CD4-positive, alpha-beta T cell treated with Interleukin-15 for 1 hour (primary cell): ENCODE measurements around the gene CDY1.
"Not testable (repeated sequence)": the region's sequence is repeated elsewhere in the genome, so short reads cannot be mapped to it uniquely, and the experiment has no call there.

Experiments
- DNase-seq: peaks from one replicate; pipeline ENCODE4 v3.0.0-alpha.2; 2020

CDY1 gene, protein sequence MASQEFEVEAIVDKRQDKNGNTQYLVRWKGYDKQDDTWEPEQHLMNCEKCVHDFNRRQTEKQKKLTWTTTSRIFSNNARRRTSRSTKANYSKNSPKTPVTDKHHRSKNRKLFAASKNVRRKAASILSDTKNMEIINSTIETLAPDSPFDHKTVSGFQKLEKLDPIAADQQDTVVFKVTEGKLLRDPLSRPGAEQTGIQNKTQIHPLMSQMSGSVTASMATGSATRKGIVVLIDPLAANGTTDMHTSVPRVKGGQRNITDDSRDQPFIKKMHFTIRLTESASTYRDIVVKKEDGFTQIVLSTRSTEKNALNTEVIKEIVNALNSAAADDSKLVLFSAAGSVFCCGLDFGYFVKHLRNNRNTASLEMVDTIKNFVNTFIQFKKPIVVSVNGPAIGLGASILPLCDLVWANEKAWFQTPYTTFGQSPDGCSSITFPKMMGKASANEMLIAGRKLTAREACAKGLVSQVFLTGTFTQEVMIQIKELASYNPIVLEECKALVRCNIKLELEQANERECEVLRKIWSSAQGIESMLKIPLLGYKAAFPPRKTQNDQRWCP

GRCh38 chrY:25621817-25622216 is at the start of gene CDY1:
CDY1 (plus strand) TSS chrY:25622117; CDS start chrY:25622443, 326 bp downstream.
- DNase-seq = not testable (repeated sequence)

- DNase-seq = not testable (repeated sequence)
Observed at GRCh38 chrY:25593336-25593735, 28.6 kb upstream of the CDY1 start.

GRCh38 chrY:25620209-25620608 is 1.7 kb upstream of the CDY1 start:
- DNase-seq = not testable (repeated sequence)

- not testable (repeated sequence) for DNase-seq
Observed at GRCh38 chrY:25626524-25626923, 4.6 kb downstream of the CDY1 start.

DNA sequence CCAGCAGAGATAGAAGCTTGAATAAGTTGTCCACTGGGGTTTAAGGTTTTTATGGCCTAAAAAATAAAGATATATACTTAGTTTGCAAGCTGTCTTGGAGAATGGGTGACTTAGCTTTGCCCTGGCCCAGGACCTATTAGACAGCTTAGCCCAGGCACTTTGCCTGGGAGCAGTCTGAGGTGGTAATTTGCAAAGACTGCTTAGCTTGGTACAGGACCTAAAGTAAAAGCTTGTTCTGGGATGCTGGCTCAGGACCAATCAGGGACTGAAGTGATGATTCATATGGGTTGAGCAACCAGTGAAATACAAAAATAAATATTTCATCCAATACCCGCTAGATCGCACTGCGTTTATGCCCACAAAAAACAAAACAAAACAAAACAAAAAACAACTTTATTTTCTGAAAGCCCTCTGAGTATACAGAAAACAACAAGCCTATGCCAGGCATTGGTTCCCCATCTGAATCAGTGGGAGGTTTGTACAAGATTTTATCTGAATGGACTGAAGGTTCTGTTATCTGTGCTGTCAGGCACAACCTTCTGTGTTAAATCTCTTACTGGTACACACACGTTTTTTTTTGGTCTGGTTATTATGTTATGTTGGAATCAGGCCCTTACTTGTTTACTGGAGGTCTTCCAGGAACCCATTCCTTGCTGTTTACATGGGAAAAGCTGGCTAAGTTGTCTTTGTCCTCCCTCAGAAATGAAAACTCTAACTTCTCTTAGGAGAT is 8.6 kb downstream of the CDY1 start:
- DNase-seq = not testable (repeated sequence)

- DNase-seq = not testable (repeated sequence)
Observed at GRCh38 chrY:25639852-25640251, 17.9 kb downstream of the CDY1 start.

DNA sequence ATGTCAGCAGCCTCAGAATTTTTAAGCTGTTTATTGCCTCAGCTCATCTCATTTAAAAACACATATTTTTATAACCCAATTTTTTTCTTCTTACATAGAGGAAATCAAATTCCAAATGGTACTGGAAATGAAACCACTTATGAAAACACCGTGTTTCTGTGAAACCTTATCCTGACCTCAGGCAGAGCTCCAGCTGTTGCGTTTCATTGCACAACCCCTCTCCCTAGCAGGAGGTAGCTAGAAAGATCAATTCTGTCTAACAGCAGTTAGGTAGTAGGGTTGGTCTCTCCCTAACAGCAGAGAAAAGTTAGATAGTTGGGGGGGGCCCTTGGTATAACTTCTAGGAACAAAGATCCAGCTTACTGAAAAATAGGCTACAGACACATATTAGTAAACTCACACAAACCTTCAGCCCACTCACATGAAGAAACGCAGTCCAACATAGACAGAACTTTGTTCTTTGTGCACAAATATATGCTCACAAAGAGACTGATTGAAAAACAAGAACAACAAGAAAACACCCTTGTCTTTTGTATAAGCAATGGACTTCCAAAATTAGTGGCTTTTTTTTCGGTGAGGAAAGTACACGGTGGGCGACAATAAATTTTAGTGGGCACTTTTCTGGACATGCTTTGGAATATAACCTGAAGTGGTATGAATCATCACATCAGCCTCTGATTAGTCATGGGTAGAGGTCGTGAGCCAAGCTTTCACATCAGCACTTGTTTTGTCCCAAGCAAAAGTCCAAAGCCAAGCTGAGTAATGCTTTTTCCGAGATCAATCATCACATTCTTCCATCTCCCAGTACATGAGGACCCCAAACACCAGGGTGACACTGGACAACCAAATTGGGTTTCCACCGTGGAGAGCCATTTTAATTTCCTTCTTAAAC is 21.4 kb downstream of the CDY1 start:
- DNase-seq = not testable (repeated sequence)
